A673 (cell line): ENCODE measurements around the gene TOR3A.

Experiments used
- CTCF ChIP-seq: fragments of 300-800, 200-600 bp; sonication (generic); conservative IDR thresholded peaks from 2 replicates; pipeline ENCODE4 v1.5.1; 2017; ENCODE audit warnings: low read depth, mild to moderate bottlenecking, antibody characterized with exemption, low read length, moderate library complexity, mixed read lengths
- EZH2 ChIP-seq: fragments of 200-600 bp; sonication (generic); IDR thresholded peaks from 2 replicates; pipeline ENCODE4 v1.6.1; 2017; ENCODE audit warnings: borderline replicate concordance, low read depth, mild to moderate bottlenecking, mixed read lengths, antibody characterized with exemption, low read length; ENCODE audit not compliant: poor library complexity, severe bottlenecking

GRCh38 chr1:179107706-179108629 lies 26.1 kb downstream of the TOR3A start:
- TF ChIP-seq CTCF (no peak), EZH2 (no peak)
